MCF 10A (cell line): Measurements from ENCODE around the gene NTN1. TPM values are rescaled to one million over a fixed set of nuclear protein-coding genes. Genes with fewer than 3 reads are reported as not detected.

Source experiments
- BruUV-seq: library from RNA; stranded (reverse); fragments of 400-500 nt; replicated peaks from 2 replicates; lab custom pipeline; 2021; lab: Mats Ljungman, UMichigan
- CTCF ChIA-PET: fragments of 300-600 bp; sonication (Branson Sonifier 250); formaldehyde crosslinking; extraction: SDS; loops from one replicate; lab custom pipeline; 2021; ENCODE audit warnings: antibody characterized with exemption, inconsistent platforms; lab: Yijun Ruan, JAX
- POLR2A ChIA-PET: fragments of 300-600, 350-650 bp; sonication (Branson Sonifier 250); formaldehyde crosslinking; extraction: SDS; loops from one replicate; lab custom pipeline; 2020; ENCODE audit warnings: antibody characterized with exemption, inconsistent platforms; lab: Yijun Ruan, JAX
- DNase-seq: peaks from one replicate; pipeline ENCODE4 v3.0.0-alpha.2; 2018; ENCODE audit not compliant: unreplicated experiment
- H3K27ac Mint-ChIP-seq: one replicate; pipeline ENCODE4 v1.8.0; 2022; ENCODE audit warnings: mild to moderate bottlenecking, low read depth, mixed read lengths; ENCODE audit not compliant: unreplicated experiment
- H3K27me3 Mint-ChIP-seq: one replicate; pipeline ENCODE4 v1.8.0; 2022; ENCODE audit warnings: mixed read lengths; ENCODE audit not compliant: insufficient read depth, unreplicated experiment
- H3K36me3 Mint-ChIP-seq: one replicate; pipeline ENCODE4 v1.8.0; 2022; ENCODE audit warnings: mild to moderate bottlenecking, moderate library complexity, mixed read lengths; ENCODE audit not compliant: insufficient read depth, unreplicated experiment
- H3K4me1 Mint-ChIP-seq: one replicate; pipeline ENCODE4 v1.8.0; 2022; ENCODE audit warnings: mixed read lengths; ENCODE audit not compliant: insufficient read depth, unreplicated experiment
- H3K4me3 Mint-ChIP-seq: one replicate; pipeline ENCODE4 v1.8.0; 2022; ENCODE audit warnings: mild to moderate bottlenecking, moderate library complexity, mixed read lengths; ENCODE audit not compliant: unreplicated experiment
- H3K9me3 Mint-ChIP-seq: one replicate; pipeline ENCODE4 v1.8.0; 2022; ENCODE audit warnings: mixed read lengths; ENCODE audit not compliant: unreplicated experiment
- CTCF ChIP-seq: fragments of 200-600 bp; IDR thresholded peaks from one replicate; pipeline ENCODE4 v1.8.0; 2022; ENCODE audit warnings: antibody characterized with exemption, mild to moderate bottlenecking; ENCODE audit not compliant: unreplicated experiment
- intact Hi-C: fragments of 100-400 bp; cut with micrococcal nuclease; formaldehyde crosslinking; loops from 2 replicates; pipeline ENCODE4 v1.14.1; 2022
- total RNA-seq: library from RNA; stranded (reverse); gene quantifications from 2 replicates; pipeline ENCODE4 v1.2.3, GENCODE V29; 2022

Gene NTN1
- total RNA-seq, 1 experiment from 2014 or later: 0.23 TPM

- Mint-ChIP-seq H3K27ac (no peak overlapping the region), H3K9me3 (peaks cover 8% of the 10 kb centered on the region), H3K4me1 (no peaks in the 10 kb centered on the region), H3K36me3 (no peaks in the 10 kb centered on the region), H3K4me3 (no peak overlapping the region), H3K27me3 (no peaks in the 10 kb centered on the region)
- TF ChIP-seq CTCF: no peak
- intact Hi-C loops: no loop called here
- no TSS peak for BruUV-seq
- DNase-seq: no peak
- CTCF ChIA-PET: no interaction called here
- POLR2A ChIA-PET: interaction anchor here (0.7 to 0.8 kb wide), 2 partner anchors 9 to 255 kb away, joined by 3 to 4 read pairs; no protein-coding TSS in a partner anchor
Measured at GRCh38 chr17:9158544-9159452, 137.5 kb downstream of the NTN1 start.

DNA sequence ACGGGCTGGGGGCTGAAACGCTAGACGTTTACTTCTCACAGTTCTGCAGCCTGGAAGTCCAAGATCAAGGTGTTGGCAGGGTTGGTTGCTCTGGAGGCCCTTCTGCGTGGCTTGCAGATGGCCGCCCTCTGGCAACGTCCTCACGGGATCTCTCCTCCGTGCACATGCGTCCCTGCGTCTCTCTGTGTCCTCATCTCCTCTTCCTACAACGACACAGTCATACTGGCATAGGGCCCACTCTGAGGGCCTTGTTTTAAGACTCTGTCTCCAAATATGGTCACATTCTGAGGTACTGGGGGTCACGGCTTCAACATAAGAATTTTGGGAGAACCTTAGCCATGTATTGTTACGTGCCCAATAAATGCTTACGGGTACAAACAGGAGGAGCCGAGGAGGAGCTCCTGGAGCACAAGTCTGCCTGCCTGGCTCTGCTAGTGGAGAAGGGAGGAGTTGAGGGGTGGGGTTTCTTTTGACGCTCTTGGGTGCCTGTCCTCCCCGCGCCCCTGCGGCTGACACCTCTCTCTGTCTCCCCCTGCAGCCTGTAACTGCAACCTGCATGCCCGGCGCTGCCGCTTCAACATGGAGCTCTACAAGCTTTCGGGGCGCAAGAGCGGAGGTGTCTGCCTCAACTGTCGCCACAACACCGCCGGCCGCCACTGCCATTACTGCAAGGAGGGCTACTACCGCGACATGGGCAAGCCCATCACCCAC lies 141.1 kb downstream of the NTN1 start:
- CTCF ChIA-PET: interaction anchor here (0.6 to 1.2 kb wide), 2 partner anchors 29 to 377 kb away, joined by 3 to 4 read pairs; no protein-coding TSS in a partner anchor
- Mint-ChIP-seq H3K4me3 (no peak overlapping the region), H3K36me3 (no peaks in the 10 kb centered on the region), H3K27ac (no peak overlapping the region), H3K27me3 (no peaks in the 10 kb centered on the region), H3K4me1 (no peaks in the 10 kb centered on the region), H3K9me3 (no peaks in the 10 kb centered on the region)
- POLR2A ChIA-PET: no interaction called here
- DNase-seq: no peak
- intact Hi-C loops: no loop called here
- no TSS peak for BruUV-seq
- no peak for TF ChIP-seq CTCF

DNA sequence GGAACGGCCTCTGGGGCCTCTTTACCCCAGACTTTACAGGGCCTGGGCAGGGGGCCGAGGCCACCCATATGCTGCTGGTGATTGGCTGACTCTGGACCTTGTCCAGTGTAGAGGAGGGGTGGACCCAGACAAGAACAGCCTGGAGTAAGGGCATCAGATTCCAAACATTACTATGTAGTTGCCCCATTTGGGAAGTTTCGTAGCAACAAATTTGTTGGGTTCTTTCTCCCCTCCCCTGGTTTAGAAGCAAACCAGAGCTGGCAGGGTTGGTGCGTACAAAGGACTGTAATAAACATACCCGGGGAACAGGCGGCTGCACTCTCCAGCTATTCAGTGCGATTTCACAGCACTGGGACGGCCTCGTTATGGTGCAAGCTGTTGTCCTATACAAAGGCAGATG lies 145.5 kb downstream of the NTN1 start:
- no peak overlapping the region for H3K4me3 Mint-ChIP-seq
- POLR2A ChIA-PET: no interaction called here

More for the DNA sequence above, 145.5 kb downstream of the NTN1 start:
- peaks cover 8% of the 10 kb centered on the region for H3K9me3 Mint-ChIP-seq
- intact Hi-C loops: no loop called here
- no peaks in the 10 kb centered on the region for H3K4me1 Mint-ChIP-seq
- H3K36me3 Mint-ChIP-seq: no peaks in the 10 kb centered on the region
- CTCF ChIA-PET: no interaction called here
- TF ChIP-seq CTCF: no peak
- H3K27ac Mint-ChIP-seq: no peak overlapping the region
- no peaks in the 10 kb centered on the region for H3K27me3 Mint-ChIP-seq
- no TSS peak for BruUV-seq
- no peak for DNase-seq
